HepG2 (cell line): ENCODE measurements around the gene GDF9. TPM values are rescaled to one million over a fixed set of nuclear protein-coding genes. Genes with fewer than 3 reads are reported as not detected.

Experiments used
- ATF1 ChIP-seq: IDR thresholded peaks from 2 replicates; pipeline ENCODE4 v1.6.1; 2016; ENCODE audit warnings: mild to moderate bottlenecking, control low read depth
- ATF7-NPFF ChIP-seq: sonication (generic); formaldehyde crosslinking; IDR thresholded peaks from 2 replicates; pipeline ENCODE4 v1.8.1; 2023; ENCODE audit warnings: mild to moderate bottlenecking, low read depth, missing genetic modification reagents, moderate library complexity
- CCAR2 ChIP-seq: fragments of 200-400 bp; formaldehyde crosslinking; optimal IDR thresholded peaks from 2 replicates; pipeline ENCODE3; 2018; ENCODE audit warnings: low read depth, mild to moderate bottlenecking, low read length, moderate library complexity
- DR1 ChIP-seq: sonication (generic); formaldehyde crosslinking; IDR thresholded peaks from 2 replicates; pipeline ENCODE4 v1.8.0; 2021; ENCODE audit warnings: mild to moderate bottlenecking, missing genetic modification reagents, inconsistent platforms
- FOXK2 ChIP-seq: fragments of 450-650 bp; IDR thresholded peaks from 2 replicates; pipeline ENCODE4 v1.6.1; 2016
- FOXP1 ChIP-seq, 2 experiments: fragments of 450-650 bp in 1 of 2; IDR thresholded peaks; 2 replicates each; pipeline ENCODE4 v1.6.1; 2017 to 2018; ENCODE audit warnings: antibody characterized with exemption in 1 of 2
- ISL2 ChIP-seq: sonication (generic); formaldehyde crosslinking; IDR thresholded peaks from 2 replicates; pipeline ENCODE4 v1.5.0; 2020; ENCODE audit warnings: missing genetic modification reagents
- KLF13 ChIP-seq: sonication (generic); formaldehyde crosslinking; IDR thresholded peaks from 2 replicates; pipeline ENCODE4 v1.4.0; 2020; ENCODE audit warnings: mild to moderate bottlenecking, missing genetic modification reagents
- MZF1 ChIP-seq: sonication (generic); formaldehyde crosslinking; IDR thresholded peaks from 2 replicates; pipeline ENCODE4 v1.8.1; 2023; ENCODE audit warnings: mild to moderate bottlenecking, missing genetic modification reagents, borderline replicate concordance
- NFKB2 ChIP-seq: sonication (generic); formaldehyde crosslinking; IDR thresholded peaks from 2 replicates; pipeline ENCODE4 v1.4.0; 2020; ENCODE audit warnings: missing genetic modification reagents, borderline replicate concordance
- PITX1 ChIP-seq: sonication (generic); formaldehyde crosslinking; IDR thresholded peaks from 2 replicates; pipeline ENCODE4 v1.5.1; 2020; ENCODE audit warnings: mild to moderate bottlenecking, missing genetic modification reagents
- POLR2AphosphoS5 ChIP-seq: IDR thresholded peaks from 2 replicates; pipeline ENCODE4 v1.6.1; 2012; ENCODE audit warnings: low read depth, low read length
- PRMT3 ChIP-seq: sonication (generic); formaldehyde crosslinking; IDR thresholded peaks from 2 replicates; pipeline ENCODE4 v1.8.1; 2022; ENCODE audit warnings: low read depth, mild to moderate bottlenecking, moderate library complexity, missing genetic modification reagents, borderline replicate concordance
- RARA ChIP-seq: IDR thresholded peaks from 2 replicates; pipeline ENCODE4 v1.6.1; 2016; ENCODE audit warnings: missing genetic modification reagents, missing compliant biosample characterization
- RBM39 ChIP-seq: fragments of 200-400 bp; formaldehyde crosslinking; IDR thresholded peaks from one replicate; pipeline ENCODE4 v1.6.1; 2018; ENCODE audit warnings: antibody characterized with exemption, mild to moderate bottlenecking, low read depth, low read length; ENCODE audit not compliant: poor library complexity, severe bottlenecking
- TP53 ChIP-seq: sonication (generic); formaldehyde crosslinking; conservative IDR thresholded peaks from 2 replicates; pipeline ENCODE4 v1.4.0; 2020; ENCODE audit warnings: missing genetic modification reagents
- ZC3H13 ChIP-seq: sonication (generic); formaldehyde crosslinking; IDR thresholded peaks from 2 replicates; pipeline ENCODE4 v1.8.1; 2023; ENCODE audit warnings: mild to moderate bottlenecking, missing genetic modification reagents, moderate library complexity
- ZNF3 ChIP-seq: IDR thresholded peaks from 2 replicates; pipeline ENCODE4 v1.7.0; 2017; ENCODE audit warnings: inconsistent platforms
- ZNF737 ChIP-seq: sonication (generic); formaldehyde crosslinking; IDR thresholded peaks from 2 replicates; pipeline ENCODE4 v1.5.0; 2020; ENCODE audit warnings: missing genetic modification reagents, mild to moderate bottlenecking, borderline replicate concordance
- ZNF775 ChIP-seq: sonication (generic); formaldehyde crosslinking; IDR thresholded peaks from 2 replicates; pipeline ENCODE4 v1.4.0; 2020; ENCODE audit warnings: missing genetic modification reagents, mild to moderate bottlenecking, moderate library complexity, borderline replicate concordance
- ZNF788 ChIP-seq: sonication (generic); formaldehyde crosslinking; IDR thresholded peaks from 2 replicates; pipeline ENCODE4 v1.5.0; 2020; ENCODE audit warnings: mild to moderate bottlenecking, missing genetic modification reagents, borderline replicate concordance
- ZZZ3 ChIP-seq: sonication (generic); formaldehyde crosslinking; IDR thresholded peaks from 2 replicates; pipeline ENCODE4 v1.4.0; 2020; ENCODE audit warnings: missing genetic modification reagents, mild to moderate bottlenecking, borderline replicate concordance
- polyA plus RNA-seq, 8 experiments: library from polyadenylated mRNA; depleted of rRNA in 3 of 8; stranded (reverse) in 7 of 8; unstranded in 1 of 8; fragments of >200 nt; fragmentation: Illumina TruSeq in 4 of 8; extraction: Trizol in 4 of 8; gene quantifications; 2 replicates each; pipeline versions ENCODE4 v1.2.1 to v1.2.3, GENCODE V29; 2011 to 2016; ENCODE audit warnings: low read depth in 4 of 8, missing spikeins in 1 of 8, mixed read lengths in 1 of 8; ENCODE audit not compliant: insufficient read depth in 1 of 8
- total RNA-seq, 5 experiments: library from RNA; depleted of rRNA; stranded (reverse); fragments of >200 nt; fragmentation: Illumina TruSeq; extraction: Trizol; gene quantifications; 2 replicates each; pipeline ENCODE4 v1.2.3, GENCODE V29; 2016; ENCODE audit warnings: low read depth in 1 of 5
- TF ChIP-seq, protein P1 (sequence below): sonication (generic); formaldehyde crosslinking; IDR thresholded peaks from 2 replicates; pipeline ENCODE4 v1.9.0; 2021; ENCODE audit warnings: missing genetic modification reagents, borderline replicate concordance
- TF ChIP-seq, protein P2 (sequence below): sonication (generic); formaldehyde crosslinking; IDR thresholded peaks from 2 replicates; pipeline ENCODE4 v1.4.0; 2020; ENCODE audit warnings: missing genetic modification reagents, low read depth, mild to moderate bottlenecking, borderline replicate concordance
- TF ChIP-seq, protein P3 (sequence below): sonication (generic); formaldehyde crosslinking; IDR thresholded peaks from 2 replicates; pipeline ENCODE4 v1.5.1; 2020; ENCODE audit warnings: missing genetic modification reagents, mild to moderate bottlenecking, borderline replicate concordance
- TF ChIP-seq, protein P4 (sequence below): IDR thresholded peaks from 2 replicates; pipeline ENCODE4 v1.6.1; 2016; ENCODE audit warnings: mild to moderate bottlenecking

Gene GDF9
- total and polyA plus RNA-seq, 2 of the 13 experiments (the other 11 are each of a cell fraction or from before 2014, with no cell fraction given): 0.33 to 0.38 TPM

DNA sequence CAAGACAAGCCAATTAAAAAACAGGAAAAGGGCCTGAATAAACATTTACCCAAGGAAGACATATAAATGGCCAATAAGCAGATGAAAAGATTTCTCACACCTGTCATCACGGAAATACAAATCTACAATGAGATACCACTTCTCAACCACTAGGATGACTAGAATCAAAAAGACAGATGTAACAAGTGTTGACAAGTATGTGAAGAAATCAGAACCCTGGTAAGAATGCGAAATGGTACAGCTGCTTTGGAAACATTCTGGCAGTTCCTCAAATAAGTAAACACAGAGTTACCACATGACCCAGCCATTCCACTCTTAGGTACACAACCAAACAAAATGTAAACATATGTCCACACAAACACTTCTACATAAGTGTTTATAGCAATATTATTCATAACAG lies 39.7 kb upstream of the GDF9 start (continued):
- TF ChIP-seq, protein P1, sequence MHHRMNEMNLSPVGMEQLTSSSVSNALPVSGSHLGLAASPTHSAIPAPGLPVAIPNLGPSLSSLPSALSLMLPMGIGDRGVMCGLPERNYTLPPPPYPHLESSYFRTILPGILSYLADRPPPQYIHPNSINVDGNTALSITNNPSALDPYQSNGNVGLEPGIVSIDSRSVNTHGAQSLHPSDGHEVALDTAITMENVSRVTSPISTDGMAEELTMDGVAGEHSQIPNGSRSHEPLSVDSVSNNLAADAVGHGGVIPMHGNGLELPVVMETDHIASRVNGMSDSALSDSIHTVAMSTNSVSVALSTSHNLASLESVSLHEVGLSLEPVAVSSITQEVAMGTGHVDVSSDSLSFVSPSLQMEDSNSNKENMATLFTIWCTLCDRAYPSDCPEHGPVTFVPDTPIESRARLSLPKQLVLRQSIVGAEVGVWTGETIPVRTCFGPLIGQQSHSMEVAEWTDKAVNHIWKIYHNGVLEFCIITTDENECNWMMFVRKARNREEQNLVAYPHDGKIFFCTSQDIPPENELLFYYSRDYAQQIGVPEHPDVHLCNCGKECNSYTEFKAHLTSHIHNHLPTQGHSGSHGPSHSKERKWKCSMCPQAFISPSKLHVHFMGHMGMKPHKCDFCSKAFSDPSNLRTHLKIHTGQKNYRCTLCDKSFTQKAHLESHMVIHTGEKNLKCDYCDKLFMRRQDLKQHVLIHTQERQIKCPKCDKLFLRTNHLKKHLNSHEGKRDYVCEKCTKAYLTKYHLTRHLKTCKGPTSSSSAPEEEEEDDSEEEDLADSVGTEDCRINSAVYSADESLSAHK: no peak
- TF ChIP-seq, protein P2, sequence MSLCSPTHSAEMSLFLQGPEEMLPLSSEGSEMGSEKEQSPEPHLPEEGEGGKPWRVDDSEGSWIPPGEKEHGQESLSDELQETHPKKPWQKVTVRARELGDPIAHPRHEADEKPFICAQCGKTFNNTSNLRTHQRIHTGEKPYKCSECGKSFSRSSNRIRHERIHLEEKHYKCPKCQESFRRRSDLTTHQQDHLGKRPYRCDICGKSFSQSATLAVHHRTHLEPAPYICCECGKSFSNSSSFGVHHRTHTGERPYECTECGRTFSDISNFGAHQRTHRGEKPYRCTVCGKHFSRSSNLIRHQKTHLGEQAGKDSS (CRISPR knock-in tag): no peak
- TF ChIP-seq, protein P3, sequence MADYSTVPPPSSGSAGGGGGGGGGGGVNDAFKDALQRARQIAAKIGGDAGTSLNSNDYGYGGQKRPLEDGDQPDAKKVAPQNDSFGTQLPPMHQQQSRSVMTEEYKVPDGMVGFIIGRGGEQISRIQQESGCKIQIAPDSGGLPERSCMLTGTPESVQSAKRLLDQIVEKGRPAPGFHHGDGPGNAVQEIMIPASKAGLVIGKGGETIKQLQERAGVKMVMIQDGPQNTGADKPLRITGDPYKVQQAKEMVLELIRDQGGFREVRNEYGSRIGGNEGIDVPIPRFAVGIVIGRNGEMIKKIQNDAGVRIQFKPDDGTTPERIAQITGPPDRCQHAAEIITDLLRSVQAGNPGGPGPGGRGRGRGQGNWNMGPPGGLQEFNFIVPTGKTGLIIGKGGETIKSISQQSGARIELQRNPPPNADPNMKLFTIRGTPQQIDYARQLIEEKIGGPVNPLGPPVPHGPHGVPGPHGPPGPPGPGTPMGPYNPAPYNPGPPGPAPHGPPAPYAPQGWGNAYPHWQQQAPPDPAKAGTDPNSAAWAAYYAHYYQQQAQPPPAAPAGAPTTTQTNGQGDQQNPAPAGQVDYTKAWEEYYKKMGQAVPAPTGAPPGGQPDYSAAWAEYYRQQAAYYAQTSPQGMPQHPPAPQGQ (CRISPR knock-in tag): no peak
- TF ChIP-seq ZC3H13 (no peak), RARA (CRISPR knock-in tag) (peak; percentile 61; the same call in 1 of the 2 replicates), KLF13 (CRISPR knock-in tag) (no peak), CCAR2 (no peak), DR1 (no peak), FOXK2 (peak; percentile 89), NFKB2 (CRISPR knock-in tag) (no peak), FOXP1 (IDR thresholded peaks at IDR 0.05) (peak; percentile 93), FOXP1 (CRISPR knock-in tag; IDR thresholded peaks at IDR 0.05) (peak; percentile 93), ZNF737 (CRISPR knock-in tag) (no peak), MZF1 (no peak), ISL2 (CRISPR knock-in tag) (no peak), ZNF788 (no peak), PITX1 (CRISPR knock-in tag) (no peak), ZNF3 (CRISPR knock-in tag) (no peak), ATF1 (no peak), TP53 (CRISPR knock-in tag) (no peak), RBM39 (no peak), ZNF775 (no peak), ZZZ3 (no peak), PRMT3 (no peak), ATF7-NPFF (CRISPR knock-in tag) (no peak), POLR2AphosphoS5 (no peak)
- TF ChIP-seq, protein P4, sequence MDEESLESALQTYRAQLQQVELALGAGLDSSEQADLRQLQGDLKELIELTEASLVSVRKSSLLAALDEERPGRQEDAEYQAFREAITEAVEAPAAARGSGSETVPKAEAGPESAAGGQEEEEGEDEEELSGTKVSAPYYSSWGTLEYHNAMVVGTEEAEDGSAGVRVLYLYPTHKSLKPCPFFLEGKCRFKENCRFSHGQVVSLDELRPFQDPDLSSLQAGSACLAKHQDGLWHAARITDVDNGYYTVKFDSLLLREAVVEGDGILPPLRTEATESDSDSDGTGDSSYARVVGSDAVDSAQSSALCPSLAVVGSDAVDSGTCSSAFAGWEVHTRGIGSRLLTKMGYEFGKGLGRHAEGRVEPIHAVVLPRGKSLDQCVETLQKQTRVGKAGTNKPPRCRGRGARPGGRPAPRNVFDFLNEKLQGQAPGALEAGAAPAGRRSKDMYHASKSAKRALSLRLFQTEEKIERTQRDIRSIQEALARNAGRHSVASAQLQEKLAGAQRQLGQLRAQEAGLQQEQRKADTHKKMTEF (CRISPR knock-in tag): peak; percentile 43; the same call in 1 of the 2 replicates
